H9 (cell line): ENCODE data around the gene KLHL3. TPM values are rescaled to one million over a fixed set of nuclear protein-coding genes. Genes with fewer than 3 reads are reported as not detected.

Experiments
- DNase-seq: peaks from one replicate; pipeline ENCODE4 v3.0.0-alpha.2; 2017
- H2AFZ ChIP-seq: one replicate; pipeline ENCODE4 v1.6.1; 2013; ENCODE audit warnings: mild to moderate bottlenecking, low read length, control low read depth, moderate library complexity
- H2AK5ac ChIP-seq: 2 replicates; pipeline ENCODE4 v1.6.1; 2013; ENCODE audit warnings: low read length, control low read depth, mixed read lengths; ENCODE audit not compliant: insufficient read length
- H2BK120ac ChIP-seq: one replicate; pipeline ENCODE4 v1.6.1; 2013; ENCODE audit warnings: low read depth, mild to moderate bottlenecking, low read length, control low read depth, inconsistent platforms; ENCODE audit not compliant: poor library complexity, severe bottlenecking
- H2BK12ac ChIP-seq: 2 replicates; pipeline ENCODE4 v1.6.1; 2013; ENCODE audit warnings: low read length, control low read depth, mixed read lengths, low read depth; ENCODE audit not compliant: insufficient read length
- H2BK15ac ChIP-seq: 2 replicates; pipeline ENCODE4 v1.6.1; 2013; ENCODE audit warnings: low read depth, low read length, control low read depth
- H2BK20ac ChIP-seq: one replicate; pipeline ENCODE4 v1.6.1; 2013; ENCODE audit warnings: low read depth, mild to moderate bottlenecking, low read length, control low read depth, inconsistent platforms; ENCODE audit not compliant: poor library complexity, severe bottlenecking
- H2BK5ac ChIP-seq: 2 replicates; pipeline ENCODE4 v1.6.1; 2013; ENCODE audit warnings: low read length, control low read depth, mixed read lengths; ENCODE audit not compliant: insufficient read length
- H3K14ac ChIP-seq: 2 replicates; pipeline ENCODE4 v1.6.1; 2013; ENCODE audit warnings: low read length, control low read depth; ENCODE audit not compliant: insufficient read depth
- H3K18ac ChIP-seq: 2 replicates; pipeline ENCODE4 v1.6.1; 2013; ENCODE audit warnings: low read depth, mild to moderate bottlenecking, mixed read lengths, low read length, control low read depth; ENCODE audit not compliant: insufficient read length
- H3K23ac ChIP-seq: 2 replicates; pipeline ENCODE4 v1.6.1; 2013; ENCODE audit warnings: low read length, control low read depth, mixed read lengths, low read depth; ENCODE audit not compliant: insufficient read length
- H3K23me2 ChIP-seq: 2 replicates; pipeline ENCODE4 v1.6.1; 2013; ENCODE audit warnings: low read depth, mild to moderate bottlenecking, mixed read lengths, low read length, control low read depth; ENCODE audit not compliant: insufficient read length, poor library complexity, severe bottlenecking
- H3K27ac ChIP-seq: 2 replicates; pipeline ENCODE4 v1.5.1; 2013; ENCODE audit warnings: low read length, control low read depth, mixed read lengths, low read depth; ENCODE audit not compliant: insufficient read length
- H3K27me3 ChIP-seq: 2 replicates; pipeline ENCODE4 v1.6.1; 2013; ENCODE audit warnings: low read length, control low read depth, inconsistent platforms; ENCODE audit not compliant: insufficient read depth
- H3K4ac ChIP-seq: 2 replicates; pipeline ENCODE4 v1.6.1; 2013; ENCODE audit warnings: low read depth, mild to moderate bottlenecking, control low read depth, inconsistent platforms, low read length, moderate library complexity
- H3K4me1 ChIP-seq: 2 replicates; pipeline ENCODE4 v1.6.1; 2013; ENCODE audit warnings: low read length, control low read depth, inconsistent platforms; ENCODE audit not compliant: insufficient read depth
- H3K4me2 ChIP-seq: 2 replicates; pipeline ENCODE4 v1.6.1; 2013; ENCODE audit warnings: low read length, control low read depth, mixed read lengths; ENCODE audit not compliant: insufficient read length, insufficient read depth
- H3K56ac ChIP-seq: 2 replicates; pipeline ENCODE4 v1.6.1; 2013; ENCODE audit warnings: low read depth, mild to moderate bottlenecking, mixed read lengths, low read length, control low read depth; ENCODE audit not compliant: insufficient read length
- H3K79me1 ChIP-seq: 2 replicates; pipeline ENCODE4 v1.6.1; 2013; ENCODE audit warnings: low read depth, mild to moderate bottlenecking, moderate library complexity, low read length, control low read depth, inconsistent platforms; ENCODE audit not compliant: insufficient read depth, poor library complexity, severe bottlenecking
- H3K79me2 ChIP-seq: 2 replicates; pipeline ENCODE4 v1.6.1; 2013; ENCODE audit warnings: low read length, control low read depth, inconsistent platforms; ENCODE audit not compliant: insufficient read depth
- H3K9ac ChIP-seq: 2 replicates; pipeline ENCODE4 v1.6.1; 2013; ENCODE audit warnings: low read length, control low read depth, mixed read lengths; ENCODE audit not compliant: insufficient read length; ENCODE audit errors: extremely low read depth
- H3K9me3 ChIP-seq: one replicate; pipeline ENCODE4 v1.6.1; 2013; ENCODE audit warnings: low read depth, low read length, inconsistent platforms; ENCODE audit not compliant: control insufficient read depth
- H3T11ph ChIP-seq: one replicate; pipeline ENCODE4 v1.6.1; 2013; ENCODE audit warnings: mild to moderate bottlenecking, low read length, control low read depth, inconsistent platforms
- H4K20me1 ChIP-seq: one replicate; pipeline ENCODE4 v1.6.1; 2013; ENCODE audit not compliant: control insufficient read depth, insufficient read length, insufficient read depth
- H4K5ac ChIP-seq: 2 replicates; pipeline ENCODE4 v1.6.1; 2013; ENCODE audit warnings: low read depth, mild to moderate bottlenecking, mixed read lengths, low read length, control low read depth; ENCODE audit not compliant: insufficient read length
- H4K8ac ChIP-seq: replicated peaks from 2 replicates; pipeline ENCODE4 v1.6.1; 2013; ENCODE audit warnings: low read length, control low read depth, mixed read lengths, low read depth; ENCODE audit not compliant: insufficient read length
- H4K91ac ChIP-seq: 2 replicates; pipeline ENCODE4 v1.6.1; 2013; ENCODE audit warnings: low read depth, mild to moderate bottlenecking, moderate library complexity, mixed read lengths, low read length, control low read depth; ENCODE audit not compliant: insufficient read length
- H3K27ac Mint-ChIP-seq, 3 experiments: 2 replicates in 2 of 3; 3 replicates in 1 of 3; pipeline ENCODE4 v1.8.0; 2020 to 2021; ENCODE audit warnings: mixed read lengths in 3 of 3, mild to moderate bottlenecking in 1 of 3, moderate library complexity in 1 of 3
- H3K27me3 Mint-ChIP-seq: 2 replicates; pipeline ENCODE4 v1.8.0; 2021; ENCODE audit warnings: low read depth, mild to moderate bottlenecking, moderate library complexity, mixed read lengths
- H3K36me3 Mint-ChIP-seq, 3 experiments: 2 replicates in 2 of 3; 3 replicates in 1 of 3; pipeline ENCODE4 v1.8.0; 2020 to 2021; ENCODE audit warnings: low read depth in 3 of 3, mixed read lengths in 3 of 3; ENCODE audit not compliant: insufficient read depth in 1 of 3
- H3K4me1 Mint-ChIP-seq, 2 experiments: 2 replicates each; pipeline ENCODE4 v1.8.0; 2020; ENCODE audit warnings: mixed read lengths in 2 of 2
- H3K4me3 Mint-ChIP-seq, 2 experiments: 2 replicates in 1 of 2; 3 replicates in 1 of 2; pipeline ENCODE4 v1.8.0; 2020 to 2021; ENCODE audit warnings: mild to moderate bottlenecking in 2 of 2, mixed read lengths in 2 of 2, moderate library complexity in 1 of 2
- H3K9me3 Mint-ChIP-seq, 2 experiments: 2 replicates in 1 of 2; 3 replicates in 1 of 2; pipeline ENCODE4 v1.8.0; 2020; ENCODE audit warnings: mild to moderate bottlenecking in 2 of 2, mixed read lengths in 2 of 2, moderate library complexity in 1 of 2
- WGBS: extraction: QIAGEN DNeasy Blood & Tissue Kit; methylation state at CpG from one replicate; pipeline ENCODE4 v1.1.7; 2013; ENCODE audit warnings: missing lambda C conversion rate, low lambda C conversion rate, mixed read lengths; ENCODE audit not compliant: insufficient read length; ENCODE audit errors: extremely low coverage; 5-methylcytosine and 5-hydroxymethylcytosine counted together
- total RNA-seq: library from RNA; stranded (reverse); gene quantifications from 2 replicates; pipeline ENCODE4 v1.2.1, GENCODE V29; 2021
- TF ChIP-seq, protein P1 (sequence below): fragments of 200-600 bp; sonication (generic); conservative IDR thresholded peaks from 3 replicates; pipeline ENCODE4 v1.8.0; 2021; ENCODE audit warnings: antibody characterized with exemption, mild to moderate bottlenecking

Gene KLHL3
- total RNA-seq, 1 experiment from 2014 or later: 12.8 TPM

DNA sequence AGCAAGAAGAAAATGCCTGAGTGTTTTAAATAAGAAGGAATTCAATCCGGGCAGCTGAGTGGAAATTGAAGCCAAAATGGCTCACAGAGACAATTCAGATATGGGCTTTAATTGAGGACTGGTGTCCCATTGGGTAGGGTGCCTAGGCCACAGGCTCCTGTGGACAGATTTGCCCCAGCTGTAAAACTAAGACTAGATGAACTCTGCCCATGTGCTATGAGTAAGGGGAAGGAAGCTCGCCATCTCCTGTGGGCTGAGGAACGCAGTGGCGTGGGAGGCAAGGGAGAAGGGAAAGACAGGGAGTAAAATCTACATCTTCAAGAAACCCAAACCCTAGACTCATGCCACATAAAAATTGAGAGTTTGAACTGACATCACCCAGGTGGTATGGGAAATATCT lies 66.1 kb downstream of the KLHL3 start:
- no peak overlapping the region for H2BK120ac ChIP-seq
- no peak overlapping the region for H3K27ac ChIP-seq
- H3K14ac ChIP-seq: no peak overlapping the region
- no peaks in the 10 kb centered on the region for H3K9me3 Mint-ChIP-seq
- H3K79me1 ChIP-seq: no peaks in the 10 kb centered on the region
- H3K36me3 Mint-ChIP-seq: no peaks in the 10 kb centered on the region
- no CpG with 5 or more reads among the region's 4 CpGs for WGBS
- H3K4me1 ChIP-seq: no peaks in the 10 kb centered on the region
- no peak overlapping the region for H3T11ph ChIP-seq
- H3K79me2 ChIP-seq: no peaks in the 10 kb centered on the region
- H2BK5ac ChIP-seq: no peak overlapping the region
- no peak overlapping the region for H3K18ac ChIP-seq
- H3K4me1 Mint-ChIP-seq: no peaks in the 10 kb centered on the region
- H3K27ac Mint-ChIP-seq: peak overlapping the region in 1 of 3 experiments; percentile 75; a peak in 2 of 7 replicates
- H2BK20ac ChIP-seq: no peak overlapping the region
- no peak overlapping the region for H3K4me2 ChIP-seq
- H3K27me3 Mint-ChIP-seq: no peaks in the 10 kb centered on the region
- H2AK5ac ChIP-seq: no peak overlapping the region
- no peak overlapping the region for H3K9ac ChIP-seq
- no peaks in the 10 kb centered on the region for H3K27me3 ChIP-seq
- no peak overlapping the region for H3K23ac ChIP-seq
- no peaks in the 10 kb centered on the region for H3K23me2 ChIP-seq
- H2AFZ ChIP-seq: no peak overlapping the region
- H2BK15ac ChIP-seq: no peak overlapping the region
- no peak overlapping the region for H4K5ac ChIP-seq
- H4K91ac ChIP-seq: no peak overlapping the region
- DNase-seq: no peak
- TF ChIP-seq, protein P1, sequence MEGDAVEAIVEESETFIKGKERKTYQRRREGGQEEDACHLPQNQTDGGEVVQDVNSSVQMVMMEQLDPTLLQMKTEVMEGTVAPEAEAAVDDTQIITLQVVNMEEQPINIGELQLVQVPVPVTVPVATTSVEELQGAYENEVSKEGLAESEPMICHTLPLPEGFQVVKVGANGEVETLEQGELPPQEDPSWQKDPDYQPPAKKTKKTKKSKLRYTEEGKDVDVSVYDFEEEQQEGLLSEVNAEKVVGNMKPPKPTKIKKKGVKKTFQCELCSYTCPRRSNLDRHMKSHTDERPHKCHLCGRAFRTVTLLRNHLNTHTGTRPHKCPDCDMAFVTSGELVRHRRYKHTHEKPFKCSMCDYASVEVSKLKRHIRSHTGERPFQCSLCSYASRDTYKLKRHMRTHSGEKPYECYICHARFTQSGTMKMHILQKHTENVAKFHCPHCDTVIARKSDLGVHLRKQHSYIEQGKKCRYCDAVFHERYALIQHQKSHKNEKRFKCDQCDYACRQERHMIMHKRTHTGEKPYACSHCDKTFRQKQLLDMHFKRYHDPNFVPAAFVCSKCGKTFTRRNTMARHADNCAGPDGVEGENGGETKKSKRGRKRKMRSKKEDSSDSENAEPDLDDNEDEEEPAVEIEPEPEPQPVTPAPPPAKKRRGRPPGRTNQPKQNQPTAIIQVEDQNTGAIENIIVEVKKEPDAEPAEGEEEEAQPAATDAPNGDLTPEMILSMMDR: no peak
- H3K56ac ChIP-seq: no peak overlapping the region
- no peak overlapping the region for H2BK12ac ChIP-seq
- no peak overlapping the region for H3K4me3 Mint-ChIP-seq
- no peak overlapping the region for H3K4ac ChIP-seq
- no peak overlapping the region for H4K8ac ChIP-seq
- H3K9me3 ChIP-seq: no peaks in the 10 kb centered on the region
- no peaks in the 10 kb centered on the region for H4K20me1 ChIP-seq
